Keratinocyte (primary cell): ENCODE data around the gene NBPF1.

Experiments
- CTCF ChIP-seq, 3 experiments: IDR thresholded peaks in 1 of 3; conservative IDR thresholded peaks in 1 of 3; optimal IDR thresholded peaks in 1 of 3; 2 replicates in 2 of 3; 3 replicates in 1 of 3; pipeline versions ENCODE3 to v1.5.1; 2011; ENCODE audit warnings: low read length in 3 of 3, mild to moderate bottlenecking in 3 of 3, moderate library complexity in 2 of 3, control low read depth in 1 of 3, inconsistent platforms in 1 of 3; ENCODE audit not compliant: insufficient read depth in 2 of 3; ENCODE audit errors: extremely low read depth in 1 of 3
- EZH2 ChIP-seq: IDR thresholded peaks from one replicate; pipeline ENCODE4 v1.6.1; 2012; ENCODE audit warnings: inconsistent platforms, mild to moderate bottlenecking, low read length, moderate library complexity

GRCh38 chr1:16605213-16605525 is 8.2 kb downstream of the NBPF1 start:
- TF ChIP-seq CTCF (optimal IDR thresholded peaks at IDR 0.05 in 1 of 3, IDR thresholded peaks at IDR 0.05 in 1 of 3, conservative IDR thresholded peaks at IDR 0.05 in 1 of 3; ENCODE audit: extremely low read depth in 1 of 3, insufficient read depth in 2 of 3, low read length in 3 of 3) = no peak
- no peak for TF ChIP-seq EZH2
